NCI-H2081 treated with DMSO at 0.1 percent for 48 hours (cell line): ENCODE results near the gene SLC35D3.
"Not testable (repeated sequence)": the region's sequence is repeated elsewhere in the genome, so short reads cannot be mapped to it uniquely, and the experiment has no call there.

ENCODE experiments used
- DNase-seq: peaks from one replicate; lab custom pipeline; 2025; lab: John Stamatoyannopoulos, UW

Gene SLC35D3, protein sequence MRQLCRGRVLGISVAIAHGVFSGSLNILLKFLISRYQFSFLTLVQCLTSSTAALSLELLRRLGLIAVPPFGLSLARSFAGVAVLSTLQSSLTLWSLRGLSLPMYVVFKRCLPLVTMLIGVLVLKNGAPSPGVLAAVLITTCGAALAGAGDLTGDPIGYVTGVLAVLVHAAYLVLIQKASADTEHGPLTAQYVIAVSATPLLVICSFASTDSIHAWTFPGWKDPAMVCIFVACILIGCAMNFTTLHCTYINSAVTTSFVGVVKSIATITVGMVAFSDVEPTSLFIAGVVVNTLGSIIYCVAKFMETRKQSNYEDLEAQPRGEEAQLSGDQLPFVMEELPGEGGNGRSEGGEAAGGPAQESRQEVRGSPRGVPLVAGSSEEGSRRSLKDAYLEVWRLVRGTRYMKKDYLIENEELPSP

GRCh38 chr6:136921936-136922684 is at the start of gene SLC35D3:
Gene SLC35D3 (plus strand): TSS chr6:136922301. CDS start chr6:136922429, 128 bp downstream.
- DNase-seq, result no peak

DNA sequence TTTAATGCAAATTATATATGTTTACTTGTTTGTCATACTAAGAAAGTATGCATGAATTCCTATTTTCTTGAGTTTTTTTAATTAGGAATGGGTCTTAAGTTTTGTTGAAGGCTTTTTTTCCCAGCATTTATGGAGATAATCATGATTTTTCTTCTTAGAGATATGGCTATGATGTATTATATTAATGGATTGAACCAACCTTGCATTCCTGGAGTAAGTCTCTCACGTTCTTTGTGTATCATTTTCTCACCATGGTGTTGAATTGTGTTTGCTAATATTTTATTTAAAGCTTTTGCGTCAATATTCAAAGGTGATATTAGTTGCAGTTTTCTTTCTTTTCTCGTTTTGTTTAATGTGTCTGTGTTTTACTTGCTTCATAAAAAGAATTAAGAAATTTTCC is 48.4 kb upstream of the SLC35D3 start:
- no peak for DNase-seq

DNA sequence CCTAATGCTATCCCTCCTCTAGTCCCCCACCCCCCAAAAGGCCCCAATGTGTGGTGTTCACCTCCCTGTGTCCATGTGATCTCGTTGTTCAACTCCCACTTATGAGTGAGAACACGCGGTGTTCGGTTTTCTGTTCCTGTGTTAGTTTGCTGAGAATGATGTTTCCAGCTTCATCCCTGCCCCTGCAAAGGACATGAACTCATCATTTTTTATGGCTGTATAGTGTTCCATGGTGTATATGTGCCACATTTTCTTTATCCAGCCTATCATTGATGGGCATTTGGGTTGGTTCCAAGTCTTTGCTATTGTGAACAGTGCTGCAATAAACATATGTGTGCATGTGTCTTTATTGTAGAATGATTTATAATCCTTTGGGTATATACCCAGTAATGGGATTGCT is 45.6 kb upstream of the SLC35D3 start:
- DNase-seq, result not testable (repeated sequence)

DNA sequence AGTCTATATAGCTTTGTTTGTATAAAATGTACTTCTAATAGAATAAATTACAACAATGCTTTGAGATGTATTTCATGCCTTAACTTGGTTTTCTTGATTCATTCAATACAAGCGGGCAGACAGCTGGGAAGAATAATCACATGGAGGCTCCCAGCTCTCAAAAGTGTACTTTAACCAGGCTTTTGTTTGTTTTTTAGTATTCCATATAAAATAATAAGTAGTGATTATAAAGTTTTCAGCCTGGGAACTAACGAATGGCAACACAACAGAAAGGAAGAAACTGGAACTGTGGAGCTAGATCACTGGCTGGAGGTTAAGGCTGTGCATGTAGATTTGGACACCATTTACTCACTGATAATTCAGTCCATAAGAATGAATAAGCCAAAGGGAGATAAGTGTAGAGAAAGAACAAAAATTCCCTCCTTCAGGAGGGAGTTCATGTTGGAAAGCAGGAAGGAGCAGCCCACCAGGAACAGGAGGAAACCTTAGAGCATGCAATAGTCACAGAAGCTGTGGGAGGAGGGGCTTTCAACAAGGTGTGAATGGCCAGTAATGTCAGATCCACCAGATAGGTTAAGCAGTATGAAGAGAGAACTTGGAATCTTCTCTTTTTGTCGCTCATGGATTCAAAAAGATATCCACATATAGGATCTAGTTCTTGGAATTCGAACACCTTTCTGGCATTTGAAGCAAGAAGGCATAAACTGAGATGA is 41.2 kb upstream of the SLC35D3 start:
- DNase-seq, result no peak

GRCh38 chr6:136886091-136886490 is 36.0 kb upstream of the SLC35D3 start:
- DNase-seq, result no peak

GRCh38 chr6:136887953-136888352 is 34.1 kb upstream of the SLC35D3 start:
- no peak for DNase-seq

DNA sequence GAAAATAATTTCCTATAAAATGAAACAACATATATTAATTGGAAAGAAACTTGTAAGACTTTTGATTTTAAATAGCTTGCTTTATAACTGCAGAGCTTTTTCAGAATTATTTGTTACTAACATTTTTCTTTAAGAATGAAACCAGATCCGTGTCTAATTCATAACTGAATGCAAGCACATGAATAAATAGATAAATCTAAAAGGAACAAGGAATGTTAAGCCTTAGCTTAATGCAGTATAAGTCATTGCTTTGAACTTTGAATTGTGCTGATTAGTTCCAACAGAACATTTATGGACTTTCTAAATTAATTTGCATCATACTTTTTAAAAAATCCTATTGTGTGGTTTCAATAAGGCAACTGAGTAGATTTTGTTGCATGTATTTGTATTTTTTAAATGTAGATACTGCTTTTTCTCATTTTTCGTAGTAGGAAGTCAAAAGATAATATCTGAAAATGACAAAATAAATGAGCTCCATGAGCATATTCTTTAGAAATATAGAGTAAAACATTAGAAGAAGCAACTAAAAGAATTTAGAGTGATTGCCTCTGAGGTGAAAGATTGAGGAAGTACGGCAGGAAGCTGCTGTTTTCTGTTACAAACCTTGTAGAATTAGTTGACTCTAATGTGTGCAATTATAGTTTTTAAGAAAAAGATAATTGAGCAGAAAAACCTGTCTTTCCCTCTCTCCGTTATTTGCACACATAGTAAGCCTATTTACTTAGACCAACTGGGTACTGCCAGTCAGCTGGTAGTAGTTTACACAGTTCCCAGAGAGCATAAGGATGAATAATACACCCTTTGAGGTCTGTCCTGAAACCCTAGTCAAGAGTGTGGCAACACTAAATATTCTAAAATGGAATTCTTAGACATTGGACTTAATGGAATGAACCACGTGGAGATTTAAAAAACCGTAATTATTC is 32.6 kb upstream of the SLC35D3 start:
- peak; percentile 38 for DNase-seq

DNA sequence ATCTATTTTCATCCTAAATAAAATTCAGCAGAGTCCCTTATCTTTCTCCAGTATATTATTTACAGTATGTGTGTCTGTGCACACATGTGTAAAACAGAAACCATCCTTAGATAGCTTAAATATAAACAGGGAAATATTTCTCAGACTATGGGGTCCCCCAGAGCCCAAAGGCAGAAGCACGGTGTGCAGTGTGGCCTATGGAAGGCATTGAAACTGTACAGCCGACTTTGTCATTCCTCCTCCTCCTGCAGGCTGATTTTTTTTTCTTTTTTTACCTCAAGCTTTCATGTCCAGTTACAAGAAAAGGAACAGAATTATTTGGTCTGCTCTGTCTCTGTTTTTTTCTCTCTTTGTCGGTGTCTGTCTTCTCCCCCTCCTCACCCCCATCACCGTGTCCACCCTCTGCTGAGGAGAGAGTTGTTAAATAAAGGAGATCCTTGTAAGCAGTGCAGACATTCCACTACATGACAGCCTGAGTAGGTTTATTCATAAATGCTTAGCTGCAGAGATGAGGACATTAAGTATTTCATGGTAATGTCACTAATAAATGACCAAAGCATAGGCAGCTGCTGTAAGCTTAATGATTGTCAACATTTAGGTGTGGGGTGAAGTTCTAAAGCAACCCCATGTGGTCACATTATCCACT is 31.8 kb upstream of the SLC35D3 start:
- DNase-seq, result no peak

DNA sequence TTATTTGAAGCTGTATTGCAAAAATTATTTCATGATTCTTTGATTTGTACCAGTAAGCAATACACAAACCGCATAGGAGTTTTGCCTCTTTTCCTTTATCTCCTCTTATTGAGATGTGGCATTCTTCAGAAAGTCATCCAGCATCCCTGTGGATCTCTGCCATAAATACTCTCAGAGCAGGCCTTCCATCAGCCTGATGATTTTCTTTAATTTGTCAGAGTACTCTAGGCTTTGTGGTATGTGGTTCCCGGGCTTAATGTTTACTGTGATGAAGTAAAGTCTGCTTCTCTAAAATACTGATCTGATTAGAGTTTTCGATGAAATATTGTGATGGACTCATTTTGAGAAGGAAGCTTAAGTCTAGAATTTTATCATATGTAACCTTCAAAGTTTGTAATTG is 31.1 kb upstream of the SLC35D3 start:
- DNase-seq, result no peak

GRCh38 chr6:136893187-136893586 is 28.9 kb upstream of the SLC35D3 start:
- no peak for DNase-seq

- DNase-seq, result no peak
These were observed 26.2 kb upstream of the SLC35D3 start for GRCh38 chr6:136895901-136896300.

- DNase-seq, result peak; percentile 8
These were observed 25.0 kb upstream of the SLC35D3 start for GRCh38 chr6:136897071-136897470.

DNA sequence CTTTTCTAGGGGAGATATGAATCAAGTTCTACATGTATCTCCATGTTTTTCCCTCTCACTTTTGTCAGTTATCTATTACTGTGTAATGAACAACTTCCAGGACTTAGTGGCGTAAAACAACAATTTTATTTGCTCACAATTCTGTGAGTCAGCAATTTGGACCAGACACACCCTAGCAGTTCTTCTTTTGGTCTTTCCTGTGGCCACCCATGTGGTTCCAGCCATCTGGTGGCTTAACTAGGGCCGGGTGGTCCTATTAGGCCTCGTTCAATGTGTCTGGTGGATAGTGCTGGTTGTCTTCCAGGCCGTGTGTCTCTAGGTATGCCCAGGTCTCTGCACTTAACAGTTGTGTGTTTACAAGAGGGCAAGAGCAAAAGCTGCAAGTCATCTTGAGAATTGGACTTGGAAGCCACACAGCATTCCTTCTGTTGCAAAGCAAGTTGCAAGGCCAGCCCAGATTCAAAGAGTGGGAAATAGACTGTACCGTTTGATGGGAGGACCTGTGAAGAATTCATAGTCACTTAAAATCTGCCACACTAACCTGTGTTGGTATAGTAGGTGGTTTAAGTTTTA is 20.8 kb upstream of the SLC35D3 start:
- no peak for DNase-seq

GRCh38 chr6:136904477-136904876 is 17.6 kb upstream of the SLC35D3 start:
- DNase-seq, result not testable (repeated sequence)

DNA sequence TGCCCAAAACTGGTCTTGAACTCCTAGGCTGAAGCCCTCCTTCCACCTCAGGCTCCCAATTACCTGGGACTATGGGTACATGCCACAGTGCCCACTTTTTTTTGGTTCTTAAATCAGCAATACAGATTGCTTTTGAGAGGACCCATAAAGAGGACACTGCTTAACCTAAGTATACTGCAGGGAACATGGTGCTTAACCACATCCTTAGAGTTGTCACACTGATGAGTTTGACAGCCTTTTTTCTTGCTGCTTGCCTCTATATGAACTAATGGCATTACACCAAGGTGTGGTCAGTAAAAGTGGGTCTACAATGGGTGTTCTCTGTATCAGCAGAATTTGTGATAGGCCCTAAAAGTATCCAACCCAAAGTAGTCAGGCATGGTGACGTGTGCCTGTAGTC is 7.2 kb upstream of the SLC35D3 start:
- no peak for DNase-seq

- no peak for DNase-seq
These were observed 3.4 kb upstream of the SLC35D3 start for GRCh38 chr6:136918706-136919105.

- no peak for DNase-seq
These were observed 1.9 kb upstream of the SLC35D3 start for GRCh38 chr6:136920216-136920615.

DNA sequence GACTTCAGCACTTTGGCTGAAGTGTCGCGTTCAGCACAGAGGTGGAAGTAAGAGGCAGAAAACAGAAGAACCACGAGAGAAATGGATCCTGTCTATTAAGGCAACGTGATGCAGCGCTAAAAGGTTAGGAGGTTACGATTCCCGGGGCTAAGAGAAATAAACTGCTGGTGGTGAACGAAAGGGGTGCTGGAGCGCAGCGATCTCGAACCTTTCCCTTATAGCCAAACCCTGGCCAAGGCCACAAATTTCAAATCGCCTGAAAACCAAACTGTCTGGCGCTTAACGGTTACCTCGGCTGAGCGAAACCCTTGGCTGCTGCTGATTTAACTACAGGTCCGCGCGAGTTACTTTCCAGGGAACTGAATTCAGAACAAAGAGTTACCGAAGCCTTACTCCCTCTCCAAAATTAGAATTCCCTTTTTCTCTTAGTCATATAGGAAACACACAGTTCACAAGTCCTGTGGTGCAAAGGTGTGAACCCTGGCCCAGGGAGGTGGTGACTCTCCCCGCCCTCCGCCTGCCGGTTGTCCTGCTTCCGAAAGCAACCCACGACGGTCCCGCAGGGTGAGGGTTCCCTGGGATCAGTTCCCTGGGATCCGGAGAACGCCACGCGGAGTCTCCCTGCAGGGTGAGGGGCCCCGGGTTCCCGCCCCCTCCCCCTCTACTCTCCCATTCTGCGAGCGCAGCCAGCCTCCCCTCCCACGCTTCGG is 1.3 kb upstream of the SLC35D3 start:
- DNase-seq, result no peak

GRCh38 chr6:136921381-136921935 is 643 bp upstream of the SLC35D3 start:
- DNase-seq, result no peak

DNA sequence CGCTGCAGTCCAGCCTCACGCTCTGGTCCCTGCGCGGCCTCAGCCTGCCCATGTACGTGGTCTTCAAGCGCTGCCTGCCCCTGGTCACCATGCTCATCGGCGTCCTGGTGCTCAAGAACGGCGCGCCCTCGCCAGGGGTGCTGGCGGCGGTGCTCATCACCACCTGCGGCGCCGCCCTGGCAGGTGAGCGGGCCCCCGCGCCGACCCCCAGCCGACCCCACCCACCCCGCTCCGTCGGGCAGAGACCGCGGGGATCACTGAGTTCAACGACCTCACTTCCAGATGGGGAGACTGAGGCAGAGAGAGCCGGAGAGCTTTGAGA is 545 bp downstream of the SLC35D3 start:
- no peak for DNase-seq
